Heart left ventricle (tissue), 16 donors: ENCODE results near the gene PRM2. TPM values are rescaled to one million over a fixed set of nuclear protein-coding genes. Genes with fewer than 3 reads are reported as not detected.
A peak's percentile ranks its signal among the peaks of the same experiment; 100 is the strongest.

Source experiments
- ATAC-seq, 4 donors: fragments of 200-7000 bp; cut with Tn5 transposase; one replicate each; pipeline ENCODE4 v1.9.1; 2020 to 2022; ENCODE audit warnings: moderate library complexity in 4 of 4, mild to moderate bottlenecking in 3 of 4, moderate number of reproducible peaks in 1 of 4
- DNase-seq, 5 donors: peaks; one replicate each; pipeline ENCODE4 v3.0.0-alpha.2; 2020
- H3K27ac ChIP-seq, 12 donors: fragments of 200-600 bp; sonication (generic) in 4 of 12; one replicate each; pipeline versions ENCODE4 v1.5.0 to v1.8.0; 2016 to 2022; ENCODE audit warnings: mild to moderate bottlenecking in 2 of 12
- H3K27me3 ChIP-seq, 9 donors: fragments of 200-600 bp; sonication (generic) in 2 of 9; one replicate each; pipeline versions ENCODE4 v1.5.1 to v1.8.0; 2016 to 2022; ENCODE audit warnings: mild to moderate bottlenecking in 3 of 9
- H3K36me3 ChIP-seq, 9 donors: fragments of 200-600 bp; sonication (generic) in 2 of 9; one replicate each; pipeline versions ENCODE4 v1.5.0 to v1.8.0; 2018 to 2022; ENCODE audit warnings: mild to moderate bottlenecking in 2 of 9
- H3K4me1 ChIP-seq, 12 donors: fragments of 200-600 bp; sonication (generic) in 4 of 12; one replicate each; pipeline versions ENCODE4 v1.5.0 to v1.8.0; 2016 to 2022; ENCODE audit warnings: mild to moderate bottlenecking in 3 of 12
- H3K4me3 ChIP-seq, 12 donors: fragments of 200-600 bp; sonication (generic) in 4 of 12; one replicate each; pipeline versions ENCODE4 v1.5.0 to v1.8.0; 2017 to 2022; ENCODE audit warnings: mild to moderate bottlenecking in 9 of 12, moderate library complexity in 4 of 12
- H3K9me3 ChIP-seq, 12 donors: fragments of 200-600 bp; sonication (generic) in 4 of 12; one replicate each; pipeline versions ENCODE4 v1.5.0 to v1.8.0; 2016 to 2022; ENCODE audit warnings: mild to moderate bottlenecking in 1 of 12
- CTCF ChIP-seq, 12 donors: fragments of 200-600 bp; sonication (generic) in 4 of 12; IDR thresholded peaks; one replicate each; pipeline versions ENCODE4 v1.5.0 to v1.8.0; 2018 to 2022; ENCODE audit warnings: antibody characterized with exemption in 12 of 12, mild to moderate bottlenecking in 5 of 12
- POLR2A ChIP-seq, 2 donors: fragments of 450-650 bp; IDR thresholded peaks; one replicate each; pipeline ENCODE4 v1.6.1; 2017; ENCODE audit warnings: antibody characterized with exemption in 2 of 2, mild to moderate bottlenecking in 2 of 2, moderate library complexity in 2 of 2
- WGBS, 4 donors: extraction: QIAGEN DNeasy Blood & Tissue Kit in 2 of 4; methylation state at CpG; one replicate each; pipeline versions ENCODE4 v1.1.5 to v1.1.7; 2013 to 2018; 5-methylcytosine and 5-hydroxymethylcytosine counted together
- intact Hi-C, 10 donors: fragments of 100-400 bp; cut with DNase I; formaldehyde crosslinking; loops; one replicate each; pipeline versions ENCODE4 v1.11.1 to v1.14.2; 2022
- long read RNA-seq, 3 donors: library from polyadenylated mRNA; unstranded; transcript quantifications; one replicate each; pipeline ENCODE4 v2.0.0, GENCODE V29; 2020 to 2021
- polyA plus RNA-seq, 2 donors: library from polyadenylated mRNA; stranded (reverse); fragments of 200-250 nt; gene quantifications; one replicate each; pipeline ENCODE4 v1.2.3, GENCODE V29; 2013
- total RNA-seq, 9 donors: library from RNA; depleted of rRNA in 2 of 9; stranded (reverse); fragments of >200 nt in 2 of 9; fragmentation: NEBNext Ultra II Directional in 3 of 9; extraction: Animal tissue kit (Norgen Biotek cat#: 25700) in 3 of 9; gene quantifications; one replicate each; pipeline versions ENCODE4 v1.1.0 to v1.2.4, GENCODE V29; 2016 to 2023
- donor health status: ischemic (EF 13 %, LVEDD 7.1; RV severe dilation, severe dysfunction).
- donor health status: healthy with polysubstance abuse.
- donor health status: DM: no; HTN: yes; CAD: no.
- donor health status: DM: no; HTN: no; CAD: no.
- donor health status: ischemic (EF 25% LVEDD 6.9; RV normal size, moderate dysfunction).
- donor health status: ischemic (EF 25% LVEDD 5.7; RV mildly dilated, moderate dysfunction).
- donor health status: healthy.
- donor health status: DM: yes; HTN: yes; CAD: no.
- donor health status: ischemic (EF 35%, LVEDD 5.7; RV mildly dilated, moderate dysfunction).
- donor health status: nonischemic (EF 11% LVEDD 7.7; RV severe dilation, severe dysfunction).
- donor health status: DM: yes; HTN: yes; CAD: no.
- donor health status: PGD.
- donor health status: ischemic (EF 29% LVEDD 5.4; RV normal size, mild dysfunction).
- donor health status: nonischemic (EF 23%, LVEDD 6.1; RV moderate dilation, normal function).

PRM2 gene
- not detected for total RNA-seq
- not detected for polyA plus RNA-seq
- long read RNA-seq, donor 1, result 0 reads
- long read RNA-seq, donor 2, result 0 reads
- long read RNA-seq, donor 3, result 0 reads

GRCh38 chr16:11276143-11276895 is at the start of gene PRM2:
PRM2 (minus strand) TSS chr16:11276480; CDS start chr16:11276370, 110 bp downstream.
- Histone ChIP-seq H3K36me3 (no peaks in the 10 kb centered on the region), H3K27me3 (no peaks in the 10 kb centered on the region), H3K4me1 (no peaks in the 10 kb centered on the region), H3K9me3 (no peaks in the 10 kb centered on the region), H3K27ac (no peak within 1 kb of the TSS), H3K4me3 (no peak within 1 kb of the TSS)
- TF ChIP-seq POLR2A (IDR thresholded peaks at IDR 0.05) (no peak), CTCF (IDR thresholded peaks at IDR 0.05) (no peak)
- intact Hi-C loops, result no loop called here
- WGBS, 4 donors, result 89 to 95% (median 93%) methylated on average over 21 to 26 of the region's 26 CpGs
- no peak for DNase-seq
- peak in 1 of 4 donors; percentile 31 for ATAC-seq

GRCh38 chr16:11325404-11326083 is 49.3 kb upstream of the PRM2 start:
- 80 to 95% (median 88%) methylated on average over 9 to 10 of the region's 10 CpGs for WGBS, 4 donors
- Histone ChIP-seq H3K4me1 (peaks cover 0 to 50% (median 11%) of the 10 kb centered on the region in 12 donors), H3K27me3 (no peaks in the 10 kb centered on the region), H3K36me3 (no peaks in the 10 kb centered on the region), H3K4me3 (no peak overlapping the region), H3K9me3 (no peaks in the 10 kb centered on the region), H3K27ac (peak overlapping the region in 1 of 12 donors; percentile 84)
- peak in 1 of 5 donors; percentile 38 for DNase-seq
- ATAC-seq, result no peak
- intact Hi-C loops, result no loop called here
- TF ChIP-seq POLR2A (IDR thresholded peaks at IDR 0.05), result no peak
- no peak for TF ChIP-seq CTCF (IDR thresholded peaks at IDR 0.05)

GRCh38 chr16:11323551-11324336 is 47.5 kb upstream of the PRM2 start:
- DNase-seq (peak in 1 of 5 donors; percentile 34), ATAC-seq (no peak)
- TF ChIP-seq POLR2A (IDR thresholded peaks at IDR 0.05), result no peak
- TF ChIP-seq CTCF (IDR thresholded peaks at IDR 0.05), result no peak
- Histone ChIP-seq H3K4me1 (peaks cover 0 to 38% (median 6%) of the 10 kb centered on the region in 12 donors), H3K27me3 (no peaks in the 10 kb centered on the region), H3K4me3 (no peak overlapping the region), H3K36me3 (no peaks in the 10 kb centered on the region), H3K27ac (no peak overlapping the region), H3K9me3 (no peaks in the 10 kb centered on the region)
- 85 to 91% (median 90%) methylated on average over 10 to 11 of the region's 11 CpGs for WGBS, 4 donors
- intact Hi-C loops, result no loop called here
